Gastrocnemius medialis (tissue), 4 donors: ENCODE measurements around the gene TNIK. TPM values are rescaled to one million over a fixed set of nuclear protein-coding genes. Genes with fewer than 3 reads are reported as not detected.

ENCODE experiments used
- ATAC-seq, 2 donors: fragments of 150-250 bp; one replicate each; pipeline ENCODE4 v1.9.1; 2016
- DNase-seq, 2 donors: peaks; one replicate each; pipeline ENCODE4 v3.0.0-alpha.2; 2019
- H3K27ac ChIP-seq, 4 donors: fragments of 200-600 bp; sonication (generic); 1 replicate in 1 of 4; 2 replicates in 3 of 4; pipeline ENCODE4 v1.5.1; 2016 to 2018; ENCODE audit warnings: mild to moderate bottlenecking in 2 of 4, moderate library complexity in 1 of 4
- H3K27me3 ChIP-seq, 3 donors: fragments of 200-600 bp; sonication (generic) in 2 of 3; 1 replicate in 1 of 3; 2 replicates in 2 of 3; pipeline versions ENCODE4 v1.5.1 to v1.6.0; 2016 to 2019; ENCODE audit warnings: mild to moderate bottlenecking in 1 of 3, moderate library complexity in 1 of 3
- H3K36me3 ChIP-seq, 2 donors: fragments of 200-600 bp; sonication (generic) in 1 of 2; one replicate each; pipeline ENCODE4 v1.5.1; 2017 to 2018
- H3K4me1 ChIP-seq, 2 donors: fragments of 200-600 bp; sonication (generic) in 1 of 2; one replicate each; pipeline ENCODE4 v1.5.1; 2016 to 2017; ENCODE audit warnings: mild to moderate bottlenecking in 2 of 2
- H3K4me3 ChIP-seq, 4 donors: fragments of 200-600 bp; sonication (generic) in 3 of 4; 1 replicate in 1 of 4; 2 replicates in 3 of 4; pipeline ENCODE4 v1.5.1; 2016 to 2019; ENCODE audit warnings: mild to moderate bottlenecking in 2 of 4
- H3K9me3 ChIP-seq, 3 donors: fragments of 200-600 bp; sonication (generic) in 2 of 3; 1 replicate in 1 of 3; 2 replicates in 2 of 3; pipeline ENCODE4 v1.5.1; 2016 to 2019
- CTCF ChIP-seq, 5 experiments: fragments of 450-650 bp in 3 of 5; fragments of 200-600 bp in 2 of 5; sonication (generic) in 2 of 5; IDR thresholded peaks in 4 of 5; conservative IDR thresholded peaks in 1 of 5; 1 replicate in 4 of 5; 2 replicates in 1 of 5; pipeline ENCODE4 v1.5.1; 2016 to 2019; ENCODE audit warnings: antibody characterized with exemption in 5 of 5, mild to moderate bottlenecking in 3 of 5, moderate library complexity in 3 of 5
- POLR2A ChIP-seq, 2 donors: fragments of 450-650 bp; IDR thresholded peaks; one replicate each; pipeline ENCODE4 v1.6.1; 2017; ENCODE audit warnings: antibody characterized with exemption in 2 of 2, mild to moderate bottlenecking in 2 of 2, moderate library complexity in 2 of 2
- in situ Hi-C, 4 donors: fragments of 200-750 bp; cut with MboI; loops; one replicate each; pipeline versions ENCODE4 v1.15.0 to v1.8.0; 2017; ENCODE audit warnings: low sequenced_read_pairs in 4 of 4
- intact Hi-C: fragments of 100-400 bp; cut with DNase I; formaldehyde crosslinking; loops from one replicate; pipeline ENCODE4 v1.15.1; 2023; ENCODE audit warnings: low total_unique reads
- total RNA-seq, 4 donors: library from RNA; depleted of rRNA; stranded (reverse); fragments of >200 nt; gene quantifications; one replicate each; pipeline versions ENCODE4 v1.1.0 to v1.2.3, GENCODE V29; 2016

The TNIK gene
- total RNA-seq = 10 to 100 TPM in 2 of 4 donors, 1 to 10 TPM in 2; 5.2 to 19.7 (median 10.6) TPM

DNA sequence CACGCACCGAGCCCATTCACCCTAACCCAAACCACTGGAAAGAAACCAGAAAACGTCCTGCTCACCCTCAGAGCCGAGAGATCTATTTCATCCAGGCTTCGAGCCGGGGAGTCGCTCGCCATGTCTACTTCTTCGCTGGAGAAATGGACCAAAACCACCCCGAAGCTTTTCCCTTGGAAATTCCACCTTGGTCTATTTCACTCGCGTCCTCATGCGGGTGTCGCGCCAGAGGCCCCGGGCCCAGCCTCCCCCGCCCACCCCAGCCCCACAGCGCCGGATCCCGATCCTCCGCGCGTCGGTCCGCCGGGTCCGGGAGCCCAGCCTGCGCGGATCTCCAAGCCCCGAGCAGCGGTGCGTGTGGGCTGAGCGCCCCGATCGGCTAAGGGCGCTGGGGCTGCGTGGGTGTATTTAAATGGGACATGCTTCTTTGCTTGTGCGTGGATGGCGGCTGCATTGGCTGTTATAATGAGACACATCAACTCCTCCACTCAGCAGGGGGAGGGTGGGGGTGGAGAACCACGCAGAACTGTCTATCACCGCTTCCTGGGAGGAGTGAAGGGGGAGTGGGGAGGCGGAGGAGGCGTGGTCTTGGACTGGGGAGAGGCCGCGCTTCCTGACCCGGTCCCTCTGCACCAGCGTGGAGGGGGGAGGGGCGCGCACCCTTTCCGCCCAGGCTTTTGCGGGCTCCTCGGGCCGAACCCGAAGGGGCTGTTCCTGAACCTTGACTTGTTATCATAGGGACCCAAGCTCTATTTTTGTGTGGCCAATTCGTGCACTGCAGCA lies at the start of gene TNIK:
Gene TNIK, minus strand, starts transcription at position 464 of the 783 bp plus-strand sequence. Its CDS starts 342 bp downstream, at position 122.
- H3K4me1 ChIP-seq = peaks cover 31 to 45% of the 10 kb centered on the region in 2 donors
- in situ Hi-C loops = loop anchor here (5.0 to 25.0 kb wide), 4 partner anchors 105 to 275 kb away; no protein-coding TSS in a partner anchor

GRCh38 chr3:171508676-171509075 lies 48.5 kb upstream of the TNIK start:
- H3K27ac ChIP-seq = no peak overlapping the region
- no peaks in the 10 kb centered on the region for H3K36me3 ChIP-seq
- no peak overlapping the region for H3K4me3 ChIP-seq
- in situ Hi-C loops (no loop called here), intact Hi-C loops (no loop called here)
- H3K9me3 ChIP-seq = no peaks in the 10 kb centered on the region
- ATAC-seq = no peak
- peaks cover 0 to 3% of the 10 kb centered on the region in 2 donors for H3K4me1 ChIP-seq
- H3K27me3 ChIP-seq = no peaks in the 10 kb centered on the region
- DNase-seq = no peak
- TF ChIP-seq CTCF (IDR thresholded peaks at IDR 0.05 in 4 of 5, conservative IDR thresholded peaks at IDR 0.05 in 1 of 5) (no peak), POLR2A (IDR thresholded peaks at IDR 0.05) (no peak)

More for the DNA sequence above, at the start of gene TNIK:
- Histone ChIP-seq H3K9me3 (no peaks in the 10 kb centered on the region), H3K27ac (peak within 1 kb of the TSS; percentile 85 to 93 (median 92)), H3K4me3 (peak within 1 kb of the TSS; percentile 68 to 88 (median 78)), H3K27me3 (no peaks in the 10 kb centered on the region), H3K36me3 (no peaks in the 10 kb centered on the region)
- intact Hi-C loops = loop anchor here (1.0 to 10.0 kb wide), 4 partner anchors 128 to 1105 kb away; partner anchors contain the start of gene SKIL
- DNase-seq = peak; percentile 94 to 95
- ATAC-seq = peak; percentile 83 to 85
- peak in 1 of 5 experiments; percentile 42 for TF ChIP-seq CTCF (IDR thresholded peaks at IDR 0.05 in 4 of 5, conservative IDR thresholded peaks at IDR 0.05 in 1 of 5)
- TF ChIP-seq POLR2A (IDR thresholded peaks at IDR 0.05) = peak; percentile 54 to 76

DNA sequence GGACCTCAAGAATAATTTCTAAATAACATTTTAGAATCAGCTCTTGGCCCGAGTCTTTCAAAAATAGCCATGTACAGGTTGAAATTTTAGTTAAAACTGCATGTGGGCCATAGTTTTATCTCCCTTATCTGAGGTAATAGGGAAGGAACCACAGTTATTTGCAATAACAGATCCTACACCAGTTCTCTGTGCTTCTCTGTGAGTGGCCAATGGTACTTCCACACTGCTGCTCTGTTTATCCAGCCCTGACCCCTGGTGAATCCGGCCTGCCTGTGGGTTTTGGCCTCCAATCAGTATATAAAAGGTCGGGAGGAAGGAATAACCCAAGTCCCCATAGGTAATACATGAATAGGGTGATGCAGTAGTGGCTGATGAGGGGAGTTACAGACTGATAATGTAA lies 48.0 kb upstream of the TNIK start:
- TF ChIP-seq POLR2A (IDR thresholded peaks at IDR 0.05) (no peak), CTCF (IDR thresholded peaks at IDR 0.05 in 4 of 5, conservative IDR thresholded peaks at IDR 0.05 in 1 of 5) (no peak)
- no peaks in the 10 kb centered on the region for H3K9me3 ChIP-seq
- in situ Hi-C loops (no loop called here), intact Hi-C loops (no loop called here)
- no peak for DNase-seq
- no peak overlapping the region for H3K4me3 ChIP-seq
- ATAC-seq = no peak
- no peaks in the 10 kb centered on the region for H3K36me3 ChIP-seq
- peaks cover 0 to 3% of the 10 kb centered on the region in 2 donors for H3K4me1 ChIP-seq
- H3K27me3 ChIP-seq = no peaks in the 10 kb centered on the region
- no peak overlapping the region for H3K27ac ChIP-seq

GRCh38 chr3:171506743-171507319 lies 46.6 kb upstream of the TNIK start:
- no peaks in the 10 kb centered on the region for H3K9me3 ChIP-seq
- in situ Hi-C loops = no loop called here
- no peaks in the 10 kb centered on the region for H3K36me3 ChIP-seq
- intact Hi-C loops = no loop called here
- H3K4me1 ChIP-seq = peaks cover 0 to 3% of the 10 kb centered on the region in 2 donors
- TF ChIP-seq CTCF (IDR thresholded peaks at IDR 0.05 in 4 of 5, conservative IDR thresholded peaks at IDR 0.05 in 1 of 5) (no peak), POLR2A (IDR thresholded peaks at IDR 0.05) (no peak)
- no peak overlapping the region for H3K4me3 ChIP-seq
- no peaks in the 10 kb centered on the region for H3K27me3 ChIP-seq
- DNase-seq = no peak
- H3K27ac ChIP-seq = no peak overlapping the region
- ATAC-seq = no peak
